Measurements from ENCODE around the gene PITX3. TPM values are rescaled to one million over a fixed set of nuclear protein-coding genes. Genes with fewer than 3 reads are reported as not detected.

The PITX3 gene
- polyA plus RNA-seq, 10 donors: 9.9 to 16.9 (median 12.9) TPM

GRCh38 chr10:102185811-102186527 is 55.3 kb downstream of the PITX3 start:
- DNase-seq: no peak

GRCh38 chr10:102185272-102185671 is 56.0 kb downstream of the PITX3 start:
- no peak for DNase-seq

GRCh38 chr10:102184606-102185005 is 56.7 kb downstream of the PITX3 start:
- no peak for DNase-seq

Other genes starting within 250 kb of the PITX3 start
- gene ARMH3, start 185.3 kb downstream of the PITX3 start, polyA plus RNA-seq (ENCODE audit: insufficient read length in 10 of 10): 10 to 100 TPM; 11.2 to 19.1 (median 13.3) TPM
- gene HPS6, start 176.2 kb downstream of the PITX3 start, polyA plus RNA-seq (ENCODE audit: insufficient read length in 10 of 10): 10 to 100 TPM in 2 of 10 donors, 1 to 10 TPM in 8; 6.4 to 10.8 (median 8.5) TPM
- 10 to 100 TPM; 63.9 to 86.7 (median 69.8) TPM for gene LDB1, start 121.1 kb downstream of the PITX3 start, polyA plus RNA-seq (ENCODE audit: insufficient read length in 10 of 10)
- gene PPRC1, start 108.5 kb downstream of the PITX3 start, polyA plus RNA-seq (ENCODE audit: insufficient read length in 10 of 10): 10 to 100 TPM; 23.8 to 37.4 (median 30.8) TPM
- gene NOLC1, start 89.1 kb downstream of the PITX3 start, polyA plus RNA-seq (ENCODE audit: insufficient read length in 10 of 10): 10 to 100 TPM; 55.7 to 82.8 (median 66.3) TPM
- under 1 TPM; 0.25 to 0.80 (median 0.33) TPM for gene ELOVL3, start 15.2 kb downstream of the PITX3 start, polyA plus RNA-seq (ENCODE audit: insufficient read length in 10 of 10)
- 10 to 100 TPM; 41.2 to 56.6 (median 51.1) TPM for gene GBF1, start 4.0 kb upstream of the PITX3 start, polyA plus RNA-seq (ENCODE audit: insufficient read length in 10 of 10)
- gene NFKB2, start 154.2 kb upstream of the PITX3 start, polyA plus RNA-seq (ENCODE audit: insufficient read length in 10 of 10): 10 to 100 TPM; 13.6 to 18.0 (median 15.7) TPM
- gene PSD, start 177.3 kb upstream of the PITX3 start, polyA plus RNA-seq (ENCODE audit: insufficient read length in 10 of 10): 10 to 100 TPM in 1 of 10 donors, 1 to 10 TPM in 9; 3.8 to 11.6 (median 5.9) TPM
- gene FBXL15, start 179.3 kb upstream of the PITX3 start, polyA plus RNA-seq (ENCODE audit: insufficient read length in 10 of 10): 1 to 10 TPM; 3.2 to 7.8 (median 4.8) TPM
- 10 to 100 TPM; 45.7 to 63.9 (median 52.8) TPM for gene CUEDC2, start 191.1 kb upstream of the PITX3 start, polyA plus RNA-seq (ENCODE audit: insufficient read length in 10 of 10)
- under 1 TPM in 2 of 10 donors, not detected in 8; 0.12 to 0.13 TPM for gene C10orf95, start 210.0 kb upstream of the PITX3 start, polyA plus RNA-seq (ENCODE audit: insufficient read length in 10 of 10)